Fibroblast of villous mesenchyme (primary cell): ENCODE measurements around the gene SIRPA. TPM values are rescaled to one million over a fixed set of nuclear protein-coding genes. Genes with fewer than 3 reads are reported as not detected.
A peak's percentile ranks its signal among the peaks of the same experiment; 100 is the strongest.

Experiments
- DNase-seq: peaks from one replicate; pipeline ENCODE4 v3.0.0-alpha.2; 2010; ENCODE audit warnings: low read depth
- H3K4me3 ChIP-seq: 2 replicates; pipeline ENCODE4 v1.5.1; 2011; ENCODE audit warnings: low read depth, mild to moderate bottlenecking, low read length
- CTCF ChIP-seq: IDR thresholded peaks from 2 replicates; pipeline ENCODE4 v1.5.1; 2012; ENCODE audit warnings: low read depth, mild to moderate bottlenecking, low read length; ENCODE audit not compliant: insufficient read depth
- total RNA-seq: library from RNA; depleted of rRNA; stranded (reverse); fragments of >200 nt; gene quantifications from 2 replicates; pipeline ENCODE4 v1.2.3, GENCODE V29; 2012

SIRPA gene
- total RNA-seq, 1 donor = 3.9 TPM

GRCh38 chr20:1897541-1897940 lies 2.3 kb downstream of the SIRPA start:
- DNase-seq = no peak

GRCh38 chr20:1897965-1898464 lies 2.8 kb downstream of the SIRPA start:
- no peak overlapping the region for H3K4me3 ChIP-seq
- no peak for TF ChIP-seq CTCF
- no peak for DNase-seq

More at GRCh38 chr20:1897541-1897940, 2.3 kb downstream of the SIRPA start:
- no peak overlapping the region for H3K4me3 ChIP-seq
- no peak for TF ChIP-seq CTCF

GRCh38 chr20:1898482-1899240 lies 3.5 kb downstream of the SIRPA start:
- DNase-seq = no peak
- no peak for TF ChIP-seq CTCF
- H3K4me3 ChIP-seq = no peak overlapping the region

- H3K4me3 ChIP-seq = no peak overlapping the region
- no peak for DNase-seq
- no peak for TF ChIP-seq CTCF
Measured at GRCh38 chr20:1899241-1899525, 4.0 kb downstream of the SIRPA start.

- no peak overlapping the region for H3K4me3 ChIP-seq
- peak; percentile 81 for TF ChIP-seq CTCF
- peak; percentile 72 for DNase-seq
Measured at GRCh38 chr20:1900321-1900801, 5.2 kb downstream of the SIRPA start.

GRCh38 chr20:1901704-1902103 lies 6.5 kb downstream of the SIRPA start:
- DNase-seq = no peak
- no peak for TF ChIP-seq CTCF
- no peak overlapping the region for H3K4me3 ChIP-seq
